Ammon's horn (tissue), 1 donor: Measurements from ENCODE around the gene TET3.

Source experiments
- DNase-seq: peaks from one replicate; pipeline ENCODE4 v3.0.0-alpha.2; 2016; ENCODE audit warnings: low spot score

The TET3 gene

GRCh38 chr2:73964223-73964622 lies 20.5 kb upstream of the TET3 start:
- DNase-seq, result no peak

DNA sequence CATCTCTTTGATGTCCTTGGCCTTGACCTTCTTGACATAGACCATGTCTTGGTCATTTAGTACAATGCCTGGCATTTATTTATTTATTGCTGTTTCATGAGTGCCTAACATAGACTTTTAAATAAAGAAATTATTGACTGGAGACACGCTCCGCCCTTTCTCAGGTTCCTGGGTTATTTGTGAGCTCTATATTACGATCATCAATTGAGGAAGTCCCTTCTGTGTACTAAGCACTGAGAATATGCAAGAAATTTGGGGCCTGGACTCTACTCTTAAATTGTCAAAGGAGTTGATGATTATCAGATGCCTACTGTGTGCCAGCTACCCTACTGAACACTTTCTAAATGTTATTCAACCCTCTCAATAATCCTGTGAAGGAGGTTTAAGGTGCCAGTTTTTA lies 19.7 kb upstream of the TET3 start:
- no peak for DNase-seq

DNA sequence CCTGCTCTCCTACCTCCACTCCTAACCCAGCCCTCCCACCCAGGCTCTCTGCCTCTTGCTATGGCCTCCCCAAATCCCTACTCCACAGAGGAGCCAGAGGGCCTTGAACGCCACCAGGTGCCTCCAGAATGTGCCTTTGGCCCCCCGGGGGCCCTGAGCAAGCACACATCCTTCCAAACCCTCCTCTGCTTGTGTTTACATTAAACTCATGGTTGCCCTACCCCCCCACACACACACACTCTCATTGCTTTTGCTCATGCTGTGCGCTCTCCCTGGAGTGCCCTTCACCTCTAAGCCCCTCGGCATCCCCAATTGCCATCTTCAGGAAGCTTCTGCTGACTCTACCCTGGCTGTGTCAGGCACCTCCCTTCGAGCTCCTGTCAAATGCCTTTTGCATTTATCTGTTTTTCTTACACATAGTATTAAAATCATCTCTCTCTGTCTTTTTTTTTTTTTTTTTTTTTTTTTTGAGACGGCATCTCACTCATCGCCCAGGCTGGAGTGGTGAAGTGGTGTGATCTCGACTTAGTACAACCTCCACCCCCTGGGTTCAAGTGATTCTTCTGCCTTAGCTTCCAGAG lies 16.3 kb upstream of the TET3 start:
- no peak for DNase-seq

- DNase-seq, result no peak
Observed at GRCh38 chr2:73969356-73969755, 15.4 kb upstream of the TET3 start.

DNA sequence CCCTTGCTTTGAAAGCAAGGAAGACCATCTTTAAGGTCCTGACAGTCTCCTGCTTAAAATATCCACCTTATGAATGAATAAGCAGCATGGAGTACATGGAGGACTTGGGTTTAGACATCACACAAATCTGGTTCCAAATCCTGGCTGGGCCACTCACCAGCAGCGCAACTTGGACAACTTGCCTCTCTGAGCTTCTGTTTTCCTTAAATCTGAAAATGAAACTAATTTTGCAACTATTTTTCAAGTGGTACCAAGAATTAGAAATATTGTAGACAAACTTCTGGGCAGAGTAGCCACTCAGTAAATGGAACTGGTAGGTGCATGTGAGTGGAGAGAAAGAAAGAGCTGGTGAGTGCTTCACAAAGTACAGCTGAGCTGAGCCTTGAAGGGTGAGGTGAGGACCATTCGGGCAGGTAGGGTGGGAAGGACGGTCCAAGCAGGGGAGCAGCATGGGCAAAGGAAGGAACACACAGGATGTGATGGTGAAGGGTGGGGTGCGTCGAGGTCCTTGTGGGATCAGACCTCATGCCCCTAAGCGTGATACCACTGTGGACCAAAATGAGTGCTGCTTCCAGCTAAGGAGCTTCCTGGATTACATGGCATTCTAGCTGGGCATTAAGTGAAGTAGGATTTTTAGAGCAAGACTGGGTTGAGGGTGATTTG lies 14.4 kb upstream of the TET3 start:
- DNase-seq, result no peak

DNA sequence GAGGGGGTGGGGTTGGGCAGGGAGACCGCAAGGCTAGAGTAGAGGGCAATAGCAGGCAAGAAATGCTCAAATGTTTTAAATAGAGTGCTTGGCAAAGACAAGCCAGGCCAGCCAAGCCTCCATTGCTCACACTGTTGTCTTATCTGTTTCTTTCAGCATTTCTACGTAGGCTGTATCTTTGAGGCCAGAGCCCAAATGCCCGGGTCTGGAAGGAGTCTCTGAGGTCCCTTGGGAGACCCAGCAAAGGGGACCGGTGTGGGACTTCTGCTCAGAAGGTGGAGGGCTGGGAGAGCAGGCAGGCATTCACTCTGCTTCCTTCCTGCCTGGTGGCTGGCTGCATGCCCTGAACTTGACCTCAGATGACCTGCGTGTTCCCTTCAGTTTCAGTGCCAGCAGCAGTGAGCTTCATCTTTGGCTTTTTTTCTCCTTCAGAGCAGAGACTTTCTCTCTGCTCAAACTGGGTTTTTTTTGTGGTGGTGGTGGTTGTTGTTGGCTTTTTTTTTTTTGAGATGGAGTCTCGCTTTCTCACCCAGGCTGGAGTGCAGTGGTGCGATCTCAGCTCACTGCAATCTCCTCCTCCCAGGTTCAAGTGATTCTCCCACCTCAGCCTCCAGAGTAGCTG lies 13.7 kb upstream of the TET3 start:
- DNase-seq, result peak; percentile 78

GRCh38 chr2:73971722-73972121 lies 13.0 kb upstream of the TET3 start:
- DNase-seq, result no peak

DNA sequence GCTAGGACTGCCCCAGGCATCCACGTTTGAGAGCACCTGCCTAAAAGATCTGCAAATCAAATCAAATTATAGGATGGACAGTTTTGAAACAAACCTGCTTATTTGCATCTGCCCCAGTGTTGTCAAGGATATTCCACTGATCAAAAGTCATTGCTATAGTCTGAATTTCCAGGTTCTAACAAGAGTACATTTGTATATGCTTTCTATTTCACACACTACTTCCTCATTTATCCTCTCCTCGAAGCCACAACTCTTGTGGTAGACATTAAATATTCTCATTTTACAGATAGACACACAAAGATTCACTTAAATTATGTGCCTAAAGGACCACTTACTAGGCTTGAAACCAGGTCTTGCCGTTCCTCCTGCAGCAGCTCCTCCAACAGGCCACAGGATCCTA lies 11.9 kb upstream of the TET3 start:
- DNase-seq, result no peak

- no peak for DNase-seq
Observed at GRCh38 chr2:73975731-73976130, 9.0 kb upstream of the TET3 start.

DNA sequence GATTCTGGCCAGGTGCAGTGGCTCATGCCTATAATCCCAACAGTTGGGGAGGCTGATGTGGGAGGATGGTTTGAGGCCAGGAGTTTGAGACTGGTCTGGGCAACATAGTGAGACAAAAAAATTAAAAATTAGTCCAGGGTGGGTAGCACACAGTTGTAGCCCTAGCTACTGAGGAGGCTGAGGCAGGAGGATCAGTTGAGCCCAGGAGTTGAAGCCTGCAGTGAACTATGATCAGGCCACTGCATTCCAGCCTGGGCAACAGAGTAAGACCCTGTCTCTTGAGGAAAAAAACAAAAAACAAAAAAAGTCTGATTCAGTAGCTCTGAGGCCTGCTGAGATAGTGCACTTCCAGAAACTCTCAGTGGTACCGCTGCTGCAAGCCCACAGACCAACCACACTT lies 7.9 kb upstream of the TET3 start:
- DNase-seq, result no peak

DNA sequence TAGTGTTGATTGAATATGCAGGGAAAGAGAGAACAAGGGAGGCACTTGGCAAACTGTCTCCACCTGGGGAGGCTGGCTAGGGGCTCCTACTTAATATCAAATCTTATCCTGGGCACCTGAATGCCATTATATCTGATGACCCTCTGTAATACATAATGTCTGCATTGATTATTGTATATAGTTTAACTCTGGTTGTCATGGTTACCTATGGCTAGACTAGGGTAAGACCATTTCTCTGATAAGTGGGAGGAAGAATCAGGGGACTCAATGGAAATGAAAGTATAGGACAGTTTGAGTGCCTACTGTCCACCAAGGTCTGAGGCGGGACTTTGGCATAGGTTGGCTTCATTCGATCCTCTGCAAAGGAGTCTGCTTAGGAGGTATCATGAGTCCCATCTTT lies 7.2 kb upstream of the TET3 start:
- DNase-seq, result no peak

- no peak for DNase-seq
Observed at GRCh38 chr2:73979021-73979420, 5.7 kb upstream of the TET3 start.

- no peak for DNase-seq
Observed at GRCh38 chr2:73979686-73980085, 5.0 kb upstream of the TET3 start.

- no peak for DNase-seq
Observed at GRCh38 chr2:73980566-73980965, 4.1 kb upstream of the TET3 start.

GRCh38 chr2:73981081-73982001 lies 3.4 kb upstream of the TET3 start:
- DNase-seq, result no peak

- DNase-seq, result no peak
Observed at GRCh38 chr2:73982140-73982617, 2.5 kb upstream of the TET3 start.

GRCh38 chr2:73983322-73984202 lies 1.1 kb upstream of the TET3 start:
- no peak for DNase-seq

DNA sequence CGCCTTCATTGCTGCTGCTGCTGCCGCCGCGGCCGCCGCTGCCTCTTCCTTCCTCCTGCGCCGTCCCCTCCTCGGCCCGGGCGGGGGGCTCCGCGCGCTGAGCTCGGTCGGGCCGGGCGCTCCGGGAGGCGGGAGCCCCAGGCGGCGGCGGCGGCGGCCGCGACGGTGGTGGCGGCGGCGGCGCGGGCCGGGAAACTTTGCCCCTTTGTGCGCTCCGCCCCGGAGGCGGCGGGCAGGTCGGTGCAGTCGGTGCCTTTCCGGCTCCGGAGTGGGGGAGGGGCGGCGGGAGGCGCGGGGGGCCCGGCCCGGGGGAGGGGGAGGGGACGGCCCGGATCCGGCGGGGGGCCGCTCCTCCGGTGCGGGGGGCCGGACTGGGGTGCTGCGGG lies 205 bp downstream of the TET3 start:
- no peak for DNase-seq

GRCh38 chr2:73985308-73986084 lies 786 bp downstream of the TET3 start:
- DNase-seq, result no peak

DNA sequence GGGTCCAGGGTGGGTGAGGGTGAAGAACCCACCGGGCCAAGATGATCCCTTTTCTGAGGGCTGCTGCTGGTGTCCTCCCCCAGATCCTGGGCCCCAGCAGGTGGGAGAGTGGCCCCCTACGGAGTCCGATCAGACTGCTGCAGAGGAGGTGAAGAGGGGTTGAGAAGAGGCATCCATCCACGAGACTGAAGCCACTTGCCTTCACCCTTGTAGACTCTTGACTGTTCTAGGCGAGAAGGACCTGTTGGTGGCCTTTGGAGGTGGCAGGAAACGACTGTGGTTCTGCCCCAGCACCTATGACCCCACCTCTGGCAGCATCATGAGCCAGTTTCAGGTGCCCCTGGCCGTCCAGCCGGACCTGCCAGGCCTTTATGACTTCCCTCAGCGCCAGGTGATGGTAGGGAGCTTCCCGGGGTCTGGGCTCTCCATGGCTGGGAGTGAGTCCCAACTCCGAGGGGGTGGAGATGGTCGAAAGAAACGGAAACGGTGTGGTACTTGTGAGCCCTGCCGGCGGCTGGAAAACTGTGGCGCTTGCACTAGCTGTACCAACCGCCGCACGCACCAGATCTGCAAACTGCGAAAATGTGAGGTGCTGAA lies 1.5 kb downstream of the TET3 start:
- DNase-seq, result no peak
